ENCODE results near the gene CAPN15. TPM values are rescaled to one million over a fixed set of nuclear protein-coding genes. Genes with fewer than 3 reads are reported as not detected.

The CAPN15 gene
- total RNA-seq, 5 donors from 2014 or later (not counting 1 experiment from before 2014, with no cell fraction given) = 61.7 to 89.0 (median 82.7) TPM

GRCh38 chr16:535446-536405 is 8.2 kb downstream of the CAPN15 start:
- Mint-ChIP-seq H3K4me3 (no peak overlapping the region), H3K27ac (no peak overlapping the region), H3K27me3 (no peaks in the 10 kb centered on the region), H3K9me3 (no peaks in the 10 kb centered on the region), H3K36me3 (no peaks in the 10 kb centered on the region), H3K4me1 (peaks cover 0 to 4% (median 3%) of the 10 kb centered on the region in 3 donors)
- H3K4me1 ChIP-seq (ENCODE audit: control insufficient read depth in 1 of 2, extremely low read depth in 1 of 2, insufficient read depth in 2 of 2, low read length in 2 of 2) = peaks cover 0 to 9% of the 10 kb centered on the region in 2 experiments
- ChIA-PET CTCF (no interaction called here), POLR2A (no interaction called here)
- H3K9me3 ChIP-seq = no peaks in the 10 kb centered on the region
- ATAC-seq (replicated peaks in 1 of 4) (no peak), DNase-seq (no peak)
- WGBS (ENCODE audit: insufficient coverage) = 89% methylated on average over 28 of the region's 39 CpGs
- no peak overlapping the region for H3K27ac ChIP-seq (ENCODE audit: low read length)
- peaks cover 9 to 28% of the 10 kb centered on the region in 2 donors for H3K36me3 ChIP-seq (ENCODE audit: control insufficient read depth in 2 of 2, extremely low read depth in 1 of 2, insufficient read depth in 1 of 2, low read length in 1 of 2)
- H3K4me3 ChIP-seq (ENCODE audit: control insufficient read depth in 1 of 2, extremely low read depth in 1 of 2, low read length in 1 of 2) = no peak overlapping the region
- H3K27me3 ChIP-seq (replicated peaks in 1 of 2; ENCODE audit: control insufficient read depth in 2 of 2, extremely low read depth in 1 of 2, insufficient read depth in 2 of 2, low read length in 1 of 2) = no peaks in the 10 kb centered on the region

- H3K27ac ChIP-seq (ENCODE audit: low read length) = no peak overlapping the region
- ChIA-PET POLR2A (interaction anchor here in 1 of 2 donors (0.6 kb wide), 1 partner anchor 1846 kb away, joined by 14 read pairs; no protein-coding TSS in a partner anchor), CTCF (no interaction called here)
- H3K9me3 ChIP-seq = no peaks in the 10 kb centered on the region
- no peak overlapping the region for H3K4me3 Mint-ChIP-seq
- no peak overlapping the region for H3K27ac Mint-ChIP-seq
- H3K9me3 Mint-ChIP-seq = no peaks in the 10 kb centered on the region
- H3K36me3 ChIP-seq (ENCODE audit: control insufficient read depth in 2 of 2, extremely low read depth in 1 of 2, insufficient read depth in 1 of 2, low read length in 1 of 2) = peaks cover 9 to 28% of the 10 kb centered on the region in 2 donors
- no peaks in the 10 kb centered on the region for H3K36me3 Mint-ChIP-seq
- H3K27me3 ChIP-seq (replicated peaks in 1 of 2; ENCODE audit: control insufficient read depth in 2 of 2, extremely low read depth in 1 of 2, insufficient read depth in 2 of 2, low read length in 1 of 2) = no peaks in the 10 kb centered on the region
- no peak overlapping the region for H3K4me3 ChIP-seq (ENCODE audit: control insufficient read depth in 1 of 2, extremely low read depth in 1 of 2, low read length in 1 of 2)
- DNase-seq (no peak), ATAC-seq (replicated peaks in 1 of 4) (no peak)
- peaks cover 0 to 4% of the 10 kb centered on the region in 2 experiments for H3K4me1 ChIP-seq (ENCODE audit: control insufficient read depth in 1 of 2, extremely low read depth in 1 of 2, insufficient read depth in 2 of 2, low read length in 2 of 2)
- H3K27me3 Mint-ChIP-seq = no peaks in the 10 kb centered on the region
- H3K4me1 Mint-ChIP-seq = peaks cover 0 to 4% (median 2%) of the 10 kb centered on the region in 3 donors
- WGBS (ENCODE audit: insufficient coverage) = 96% methylated on average over 14 of the region's 17 CpGs
Measured at GRCh38 chr16:536746-537145, 9.2 kb downstream of the CAPN15 start.

GRCh38 chr16:537415-538335 is 10.2 kb downstream of the CAPN15 start:
- H3K36me3 Mint-ChIP-seq = no peaks in the 10 kb centered on the region
- ChIA-PET CTCF (no interaction called here), POLR2A (no interaction called here)
- H3K4me1 Mint-ChIP-seq = peaks cover 0 to 4% (median 2%) of the 10 kb centered on the region in 3 donors
- Histone ChIP-seq H3K36me3 (ENCODE audit: control insufficient read depth in 2 of 2, extremely low read depth in 1 of 2, insufficient read depth in 1 of 2, low read length in 1 of 2) (peaks cover 9 to 28% of the 10 kb centered on the region in 2 donors), H3K9me3 (no peaks in the 10 kb centered on the region), H3K27ac (ENCODE audit: low read length) (no peak overlapping the region), H3K4me1 (ENCODE audit: control insufficient read depth in 1 of 2, extremely low read depth in 1 of 2, insufficient read depth in 2 of 2, low read length in 2 of 2) (peaks cover 0 to 4% of the 10 kb centered on the region in 2 experiments), H3K4me3 (ENCODE audit: control insufficient read depth in 1 of 2, extremely low read depth in 1 of 2, low read length in 1 of 2) (no peak overlapping the region), H3K27me3 (replicated peaks in 1 of 2; ENCODE audit: control insufficient read depth in 2 of 2, extremely low read depth in 1 of 2, insufficient read depth in 2 of 2, low read length in 1 of 2) (no peaks in the 10 kb centered on the region)
- ATAC-seq (replicated peaks in 1 of 4) (no peak), DNase-seq (no peak)
- H3K4me3 Mint-ChIP-seq = no peak overlapping the region
- H3K27ac Mint-ChIP-seq = no peak overlapping the region
- 97% methylated on average over 50 of the region's 60 CpGs for WGBS (ENCODE audit: insufficient coverage)
- no peaks in the 10 kb centered on the region for H3K9me3 Mint-ChIP-seq
- H3K27me3 Mint-ChIP-seq = no peaks in the 10 kb centered on the region

- Histone ChIP-seq H3K9me3 (no peaks in the 10 kb centered on the region), H3K4me1 (ENCODE audit: control insufficient read depth in 1 of 2, extremely low read depth in 1 of 2, insufficient read depth in 2 of 2, low read length in 2 of 2) (no peaks in the 10 kb centered on the region), H3K4me3 (ENCODE audit: control insufficient read depth in 1 of 2, extremely low read depth in 1 of 2, low read length in 1 of 2) (no peak overlapping the region), H3K27me3 (replicated peaks in 1 of 2; ENCODE audit: control insufficient read depth in 2 of 2, extremely low read depth in 1 of 2, insufficient read depth in 2 of 2, low read length in 1 of 2) (no peaks in the 10 kb centered on the region), H3K27ac (ENCODE audit: low read length) (no peak overlapping the region), H3K36me3 (ENCODE audit: control insufficient read depth in 2 of 2, extremely low read depth in 1 of 2, insufficient read depth in 1 of 2, low read length in 1 of 2) (peaks cover 9 to 28% of the 10 kb centered on the region in 2 donors)
- Mint-ChIP-seq H3K27me3 (no peaks in the 10 kb centered on the region), H3K36me3 (no peaks in the 10 kb centered on the region), H3K4me1 (peaks cover 0 to 4% (median 2%) of the 10 kb centered on the region in 3 donors), H3K27ac (no peak overlapping the region), H3K4me3 (no peak overlapping the region), H3K9me3 (no peaks in the 10 kb centered on the region)
- ChIA-PET CTCF (no interaction called here), POLR2A (no interaction called here)
- ATAC-seq (replicated peaks in 1 of 4) (no peak), DNase-seq (no peak)
- WGBS (ENCODE audit: insufficient coverage) = 96% methylated on average over 27 of the region's 34 CpGs
Measured at GRCh38 chr16:539901-540530, 12.5 kb downstream of the CAPN15 start.

GRCh38 chr16:540645-541340 is 13.3 kb downstream of the CAPN15 start:
- Histone ChIP-seq H3K27ac (ENCODE audit: low read length) (no peak overlapping the region), H3K4me1 (ENCODE audit: control insufficient read depth in 1 of 2, extremely low read depth in 1 of 2, insufficient read depth in 2 of 2, low read length in 2 of 2) (no peaks in the 10 kb centered on the region), H3K36me3 (ENCODE audit: control insufficient read depth in 2 of 2, extremely low read depth in 1 of 2, insufficient read depth in 1 of 2, low read length in 1 of 2) (peaks cover 9 to 24% of the 10 kb centered on the region in 2 donors), H3K27me3 (replicated peaks in 1 of 2; ENCODE audit: control insufficient read depth in 2 of 2, extremely low read depth in 1 of 2, insufficient read depth in 2 of 2, low read length in 1 of 2) (no peaks in the 10 kb centered on the region), H3K4me3 (ENCODE audit: control insufficient read depth in 1 of 2, extremely low read depth in 1 of 2, low read length in 1 of 2) (no peak overlapping the region), H3K9me3 (no peaks in the 10 kb centered on the region)
- Mint-ChIP-seq H3K9me3 (no peaks in the 10 kb centered on the region), H3K27me3 (no peaks in the 10 kb centered on the region), H3K27ac (no peak overlapping the region), H3K4me3 (no peak overlapping the region), H3K4me1 (peaks cover 0 to 4% (median 2%) of the 10 kb centered on the region in 3 donors), H3K36me3 (no peaks in the 10 kb centered on the region)
- POLR2A ChIA-PET = no interaction called here
- ATAC-seq (replicated peaks in 1 of 4) (no peak), DNase-seq (no peak)
- WGBS (ENCODE audit: insufficient coverage) = 97% methylated on average over 28 of the region's 29 CpGs
- CTCF ChIA-PET = no interaction called here
